A204.1 (cell line): ENCODE measurements around the gene FARP1.

Experiments used
- FAIRE-seq: peaks from 2 replicates; lab custom pipeline; 2012; peaks lifted over from hg19 to GRCh38; lab: Jason Lieb, UNC

FARP1 gene

DNA sequence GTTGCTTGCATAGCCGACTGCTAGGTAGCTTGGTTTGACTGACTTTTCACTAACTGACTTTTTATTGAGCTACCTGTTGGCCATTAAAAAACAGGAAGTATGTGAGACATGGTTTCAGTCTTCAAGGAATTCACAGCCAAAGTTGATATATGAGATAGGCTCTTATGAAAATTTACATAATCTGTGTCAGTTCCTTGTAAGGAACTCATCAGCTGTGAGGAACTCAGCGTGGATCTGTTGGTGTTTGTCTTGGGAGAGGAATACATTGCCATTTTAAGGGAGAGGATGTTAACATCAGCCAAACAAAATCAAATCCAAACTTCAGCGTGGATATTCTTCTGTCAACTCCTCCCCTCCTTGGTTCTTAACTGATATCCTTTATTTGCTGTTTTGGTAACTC, 32.1 kb downstream of the FARP1 start:
- FAIRE-seq: no peak

GRCh38 chr13:98175823-98176222, 32.9 kb downstream of the FARP1 start:
- no peak for FAIRE-seq

DNA sequence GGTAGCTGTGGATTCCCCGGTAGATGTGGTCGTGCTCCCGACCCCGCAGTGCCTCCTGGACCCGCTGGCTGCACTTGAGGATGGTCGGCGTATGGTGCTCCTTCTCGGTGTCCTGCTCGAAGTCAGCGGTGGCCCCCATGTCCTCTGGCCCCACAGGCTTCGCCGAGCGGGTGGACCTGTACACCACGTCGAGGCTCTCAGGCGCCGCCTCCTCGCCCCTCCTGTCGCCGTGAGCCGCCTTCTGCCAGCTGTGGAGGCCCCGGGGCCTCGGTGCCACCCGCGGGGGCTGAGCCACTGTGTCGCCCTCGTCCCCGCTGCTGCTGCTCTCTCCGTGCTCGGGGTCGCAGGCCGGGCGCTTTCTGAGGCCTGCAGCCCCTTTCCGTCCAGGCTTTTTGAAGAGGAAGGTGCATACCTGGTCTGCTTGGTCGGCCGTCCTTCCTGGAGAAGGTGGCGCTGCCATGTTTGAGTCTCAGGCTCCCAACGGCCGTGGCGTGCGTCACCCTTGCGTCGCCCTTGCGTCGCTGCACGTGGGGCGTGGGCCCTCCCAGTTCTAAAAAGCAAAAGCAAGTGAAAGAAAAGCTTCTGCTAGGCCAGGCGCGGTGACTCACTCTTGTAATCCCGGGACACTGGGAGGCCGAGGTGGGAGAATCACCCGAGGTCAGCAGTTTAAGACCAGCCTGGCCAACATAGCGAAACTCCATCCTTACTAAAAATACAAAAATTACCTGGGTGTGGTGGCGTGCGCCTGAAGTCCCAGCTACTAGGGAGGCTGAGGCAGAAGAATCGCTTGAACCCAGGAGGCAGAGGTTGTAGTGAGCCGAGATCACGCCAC, 34.1 kb downstream of the FARP1 start, which contains the start of gene RNF113B:
Gene RNF113B (minus strand): TSS at position 493 of the 832 bp plus-strand sequence. CDS start 33 bp downstream, at position 460.
- no peak for FAIRE-seq

DNA sequence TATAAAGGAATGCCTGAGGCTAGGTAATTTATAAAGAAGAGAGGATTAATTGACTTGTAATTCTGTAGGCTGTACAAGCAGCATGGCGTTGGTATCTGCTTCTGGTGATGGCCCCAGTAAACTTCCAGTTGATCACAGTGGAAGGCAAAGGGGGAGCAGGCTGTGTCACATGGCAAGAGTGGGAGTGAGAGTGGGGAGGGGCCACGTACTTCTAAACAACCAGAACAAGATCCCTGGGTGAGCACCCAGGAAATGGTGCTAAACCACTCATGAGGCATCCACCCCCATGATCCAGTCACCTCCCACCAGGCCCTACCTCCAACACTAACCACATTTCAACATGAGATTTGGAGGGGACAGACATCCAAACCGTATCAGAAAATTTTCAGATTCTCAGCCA, 37.2 kb downstream of the FARP1 start:
- FAIRE-seq: no peak

GRCh38 chr13:98181111-98181815, 38.4 kb downstream of the FARP1 start:
- FAIRE-seq: no peak

- no peak for FAIRE-seq
Measured at GRCh38 chr13:98182153-98182552, 39.3 kb downstream of the FARP1 start.

- FAIRE-seq: no peak
Measured at GRCh38 chr13:98182589-98182988, 39.7 kb downstream of the FARP1 start.

DNA sequence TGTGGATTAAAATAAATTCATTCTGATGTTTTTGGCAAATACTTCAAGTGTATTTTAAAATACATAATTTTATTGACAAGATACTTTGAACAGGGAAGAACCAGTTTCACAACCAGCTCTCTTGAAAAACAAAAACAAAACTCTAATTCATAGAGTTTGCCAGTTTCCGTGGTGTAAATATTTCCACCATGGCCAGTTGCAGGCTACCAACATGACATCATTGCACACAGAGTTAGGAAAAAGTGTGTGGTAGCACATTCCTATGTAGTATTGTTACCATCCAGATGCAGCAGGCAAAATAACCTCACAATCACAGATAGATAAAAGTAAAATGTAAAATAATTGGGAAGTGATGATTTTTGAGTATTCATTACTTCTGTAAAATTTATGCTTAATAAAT, 41.9 kb downstream of the FARP1 start:
- no peak for FAIRE-seq

DNA sequence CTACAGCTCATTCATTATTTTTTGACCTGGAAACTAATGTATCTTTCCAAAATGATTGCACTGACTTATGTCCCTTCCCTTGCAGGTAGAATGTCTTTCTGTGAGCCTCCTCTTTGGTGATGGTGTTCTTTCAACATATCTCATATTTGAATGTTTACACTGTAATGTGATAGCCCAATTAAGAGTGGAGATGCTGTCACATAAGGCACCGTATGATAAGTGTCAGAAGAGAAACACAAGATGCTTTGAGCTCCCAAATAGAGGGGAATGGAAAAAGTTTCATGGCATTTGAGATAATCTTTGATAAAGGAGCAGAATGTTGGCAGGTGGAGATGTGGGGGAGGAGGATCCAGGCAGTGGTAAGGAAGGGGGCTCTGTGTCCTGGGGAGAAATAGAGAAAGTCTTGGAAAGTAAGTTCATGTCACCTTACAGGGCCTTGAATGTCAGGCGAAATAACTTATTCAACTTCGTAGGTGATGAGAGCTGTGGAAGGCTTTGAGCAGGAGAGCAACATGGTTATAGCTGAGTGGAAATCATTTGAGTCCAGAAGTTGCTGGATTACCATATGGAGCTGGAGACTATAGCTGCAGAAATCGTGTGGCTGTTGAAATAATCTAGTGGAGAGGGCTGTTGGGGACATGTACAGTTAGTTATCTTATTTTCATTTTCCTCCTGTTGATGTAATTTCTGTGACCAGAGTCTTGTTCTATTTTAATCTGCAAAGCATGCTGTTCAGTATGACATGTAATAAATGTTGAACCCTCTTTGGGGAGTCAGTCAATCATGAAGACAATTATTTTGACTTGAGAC, 44.5 kb downstream of the FARP1 start:
- FAIRE-seq: no peak

GRCh38 chr13:98187965-98188261, 45.0 kb downstream of the FARP1 start:
- FAIRE-seq: no peak

DNA sequence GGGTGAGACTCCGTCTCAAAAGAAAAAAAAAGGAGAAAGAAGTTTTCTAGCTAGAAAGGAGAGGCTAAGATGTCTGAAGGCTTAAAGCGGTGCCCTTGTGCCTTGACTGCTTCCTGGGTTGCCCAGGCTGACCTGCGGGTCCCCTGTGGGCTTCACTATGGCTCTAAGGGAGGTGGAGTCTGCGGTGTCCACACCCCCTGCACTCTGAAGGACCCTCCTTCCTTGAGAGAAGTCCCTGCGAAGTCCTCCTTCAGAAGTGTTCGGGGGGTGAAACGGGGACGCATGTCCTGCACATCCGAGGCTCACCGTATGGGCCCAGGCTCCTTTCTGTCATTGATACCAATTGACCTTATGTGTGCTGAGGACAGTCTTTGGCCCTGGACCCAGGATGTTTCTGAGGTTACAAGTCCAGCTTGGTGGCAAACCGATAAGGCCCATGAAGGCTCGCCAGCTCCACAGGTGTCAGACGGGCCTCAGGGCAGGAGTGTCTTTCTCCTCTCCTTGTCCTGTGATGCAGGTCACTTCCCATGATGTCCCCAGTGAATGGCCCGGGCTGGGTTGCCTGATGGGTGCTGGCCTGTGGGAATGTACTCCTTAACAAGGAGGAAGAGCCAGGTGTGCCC, 45.8 kb downstream of the FARP1 start:
- FAIRE-seq: no peak

DNA sequence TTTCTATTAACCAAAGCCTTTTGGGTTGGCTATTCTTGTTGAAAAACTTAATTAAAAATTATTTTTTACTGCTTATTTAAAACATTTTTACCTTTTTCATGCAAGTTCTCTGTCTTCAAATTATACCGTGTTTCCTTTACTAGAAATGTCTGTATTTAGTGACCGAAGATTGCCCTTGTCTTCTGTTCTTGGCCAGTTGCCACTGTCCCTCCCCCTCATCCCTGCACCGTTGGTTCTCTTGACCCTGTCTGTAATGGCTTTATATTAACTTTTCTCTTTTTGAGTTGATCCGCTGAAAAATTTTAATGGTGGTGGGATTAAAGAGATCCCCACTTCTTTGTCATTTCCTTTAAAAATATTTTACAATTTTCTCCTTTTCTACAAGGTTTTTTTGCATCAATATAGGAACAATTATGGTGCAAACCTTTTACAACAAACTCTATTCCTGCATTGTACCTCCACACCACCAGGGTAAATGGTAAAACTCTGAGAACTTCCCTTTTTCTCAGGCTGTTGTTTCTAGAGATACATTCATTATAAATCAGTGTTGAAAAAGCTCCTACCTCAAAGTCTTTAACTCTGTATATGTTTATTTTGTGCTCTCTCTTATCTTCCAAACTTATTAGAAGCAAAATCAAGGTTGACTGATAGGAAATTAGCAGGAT, 47.1 kb downstream of the FARP1 start:
- FAIRE-seq: no peak

- FAIRE-seq: no peak
Measured at GRCh38 chr13:98190889-98191444, 48.1 kb downstream of the FARP1 start.

- FAIRE-seq: no peak
Measured at GRCh38 chr13:98192008-98192407, 49.1 kb downstream of the FARP1 start.

- no peak for FAIRE-seq
Measured at GRCh38 chr13:98195054-98195791, 52.3 kb downstream of the FARP1 start.

DNA sequence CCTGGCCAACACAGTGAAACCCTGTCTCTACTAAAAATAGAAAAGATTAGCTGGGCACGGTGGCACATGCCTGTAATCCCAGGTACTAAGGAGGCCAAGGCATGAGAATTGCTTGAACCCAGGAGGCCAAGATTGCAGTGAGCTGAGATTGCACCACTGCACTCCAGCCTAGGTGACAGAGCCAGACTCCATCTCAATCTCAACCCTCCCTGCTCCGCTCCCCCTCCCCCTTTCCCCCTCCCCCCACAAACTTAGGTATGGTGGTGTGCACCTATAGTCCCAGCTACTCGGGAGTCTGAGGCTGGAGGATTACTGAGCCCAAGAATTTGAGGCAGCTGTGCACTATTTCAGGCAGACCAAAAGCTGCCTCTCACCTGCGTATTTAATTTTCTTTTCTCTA, 55.8 kb downstream of the FARP1 start:
- no peak for FAIRE-seq

GRCh38 chr13:98199480-98199879, 56.6 kb downstream of the FARP1 start:
- FAIRE-seq: no peak

DNA sequence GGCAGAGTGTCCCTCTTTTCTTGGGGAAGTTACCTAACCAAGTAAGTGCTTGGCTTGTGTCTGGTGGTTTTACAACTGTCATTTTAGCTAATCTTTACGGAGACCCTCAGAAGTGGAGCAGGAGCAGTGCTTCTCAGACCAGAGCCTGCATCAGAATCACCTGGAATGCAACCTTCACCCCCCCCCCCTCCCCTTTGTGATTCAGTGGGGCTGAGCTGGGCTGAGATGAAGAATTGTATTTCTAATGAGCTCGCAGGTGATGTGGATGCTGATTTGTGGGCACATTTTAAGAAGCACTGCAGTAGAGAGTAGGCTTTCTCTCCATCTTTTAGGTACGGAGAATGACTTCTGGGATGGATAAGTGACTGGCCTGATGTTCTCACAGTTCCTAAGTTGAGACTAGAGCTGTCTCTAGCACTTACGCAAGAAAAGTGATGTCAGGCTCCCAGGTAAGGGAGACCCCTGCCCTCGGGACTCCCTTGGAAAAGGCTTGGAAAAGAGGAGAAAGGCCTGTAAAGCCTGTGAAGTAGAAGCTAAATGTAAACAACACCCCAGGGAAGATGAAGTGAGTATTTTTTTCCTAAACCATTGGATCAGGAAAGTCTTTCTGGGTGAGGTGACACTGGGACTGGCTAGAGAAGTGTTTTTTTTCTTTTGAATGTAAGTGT, 57.5 kb downstream of the FARP1 start:
- no peak for FAIRE-seq

DNA sequence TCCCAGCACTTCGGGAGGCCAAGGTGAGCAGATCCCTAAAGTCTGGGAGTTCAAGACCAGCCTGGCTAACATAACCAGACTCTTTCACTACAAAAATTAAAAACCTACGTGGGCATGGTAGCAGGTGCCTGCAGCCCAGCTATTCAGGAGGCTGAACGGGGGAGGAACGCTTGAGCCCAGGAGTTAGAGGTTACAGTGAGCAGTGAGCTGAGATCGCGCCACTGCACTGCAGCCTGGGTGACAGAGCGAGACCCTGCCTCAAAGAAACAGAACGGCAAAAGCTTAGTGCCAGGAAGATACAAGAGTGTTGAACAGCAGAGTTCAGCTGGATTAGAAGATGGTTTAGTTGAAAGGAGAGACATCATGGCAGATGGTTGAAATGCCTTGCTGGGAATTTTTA, 58.3 kb downstream of the FARP1 start:
- FAIRE-seq: no peak

DNA sequence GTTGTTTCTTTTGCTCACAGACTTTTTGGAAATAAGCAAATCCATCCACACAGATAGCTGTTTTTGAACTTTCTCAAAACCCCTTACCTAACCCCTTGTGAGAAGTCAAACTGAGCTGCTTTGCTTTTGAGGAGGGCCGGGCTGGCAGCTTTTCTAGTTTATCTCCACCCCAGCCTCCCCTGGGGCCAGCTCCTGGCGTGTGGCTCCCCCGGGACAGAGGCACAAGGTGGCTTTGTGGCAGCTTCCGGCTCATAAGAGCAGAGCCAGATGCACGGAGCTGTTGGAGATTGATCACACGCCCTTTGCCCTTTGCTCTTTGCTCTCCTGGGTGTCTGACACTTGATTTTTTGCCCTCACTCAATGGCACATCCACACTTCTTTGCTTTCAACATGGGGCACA, 59.1 kb downstream of the FARP1 start:
- FAIRE-seq: no peak
